Activated naive CD8-positive, alpha-beta T cell treated with anti-CD3 and anti-CD28 coated beads, Interleukin-2, amount 50 U/mL, for 24 hours (primary cell): ENCODE measurements around the gene CCDC93.
"Not testable (repeated sequence)": the region's sequence is repeated elsewhere in the genome, so short reads cannot be mapped to it uniquely, and the experiment has no call there.

Experiments
- ATAC-seq: fragments of 150-1000 bp; cut with Tn5 transposase; one replicate; pipeline ENCODE4 v1.10.0; 2021
- DNase-seq: peaks from one replicate; pipeline ENCODE4 v3.0.0; 2021
- H3K27ac Mint-ChIP-seq: one replicate; pipeline ENCODE4 v1.8.0; 2021; ENCODE audit warnings: mild to moderate bottlenecking, mixed read lengths
- H3K27me3 Mint-ChIP-seq: one replicate; pipeline ENCODE4 v1.8.0; 2021; ENCODE audit warnings: mixed read lengths
- H3K36me3 Mint-ChIP-seq: one replicate; pipeline ENCODE4 v1.8.0; 2021; ENCODE audit warnings: low read depth, mixed read lengths
- H3K4me1 Mint-ChIP-seq: one replicate; pipeline ENCODE4 v1.8.0; 2021; ENCODE audit warnings: mixed read lengths
- H3K4me3 Mint-ChIP-seq: one replicate; pipeline ENCODE4 v1.8.0; 2021; ENCODE audit warnings: mild to moderate bottlenecking, moderate library complexity, mixed read lengths
- H3K9me3 Mint-ChIP-seq: one replicate; pipeline ENCODE4 v1.8.0; 2021; ENCODE audit warnings: mixed read lengths

Gene CCDC93

DNA sequence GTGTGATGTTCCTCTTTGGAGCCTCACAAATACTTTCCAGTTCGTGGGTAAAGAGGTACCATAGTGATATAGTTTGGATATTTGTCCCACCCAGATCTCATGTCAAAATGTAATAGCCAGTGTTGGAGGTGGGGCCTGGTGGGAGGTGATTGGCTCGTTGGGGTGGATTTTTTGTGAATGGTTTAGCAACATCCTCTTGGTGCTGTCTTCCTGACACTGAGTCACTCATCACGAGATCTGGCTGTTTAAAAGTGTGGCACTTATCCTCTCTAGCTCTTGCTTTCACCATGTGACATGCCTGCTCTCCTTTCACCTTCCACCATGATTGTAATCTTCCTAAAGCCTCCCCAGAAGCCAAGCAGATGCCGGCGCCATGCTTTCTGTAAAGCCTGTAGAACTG is 3.0 kb upstream of the CCDC93 start:
- Mint-ChIP-seq H3K27me3 (peaks cover 2% of the 10 kb centered on the region), H3K4me1 (peaks cover 25% of the 10 kb centered on the region), H3K36me3 (no peaks in the 10 kb centered on the region), H3K9me3 (no peaks in the 10 kb centered on the region), H3K27ac (no peak overlapping the region), H3K4me3 (no peak overlapping the region)
- DNase-seq (no peak), ATAC-seq (no peak)

DNA sequence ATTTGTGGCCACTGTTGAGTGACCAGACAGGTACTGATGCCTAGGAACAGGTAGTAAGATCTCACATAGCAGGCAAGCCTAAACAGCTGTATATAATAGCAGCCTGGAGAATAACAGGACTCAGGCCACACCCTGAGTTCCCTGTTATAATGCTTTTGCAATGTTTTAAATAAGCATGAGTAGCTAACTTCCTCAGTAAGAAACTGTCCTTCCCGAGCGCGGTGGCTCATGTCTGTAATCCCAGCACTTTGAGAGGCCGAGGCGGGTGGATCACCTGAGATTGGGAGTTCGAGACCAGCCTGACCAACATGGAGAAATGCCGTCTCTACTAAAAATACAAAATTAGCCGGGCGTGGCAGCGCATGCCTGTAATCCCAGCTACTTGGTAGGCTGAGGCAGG is 1.9 kb upstream of the CCDC93 start:
- not testable (repeated sequence) for DNase-seq, H3K27me3 Mint-ChIP-seq, H3K36me3 Mint-ChIP-seq, H3K9me3 Mint-ChIP-seq, H3K27ac Mint-ChIP-seq, H3K4me3 Mint-ChIP-seq, ATAC-seq
- H3K4me1 Mint-ChIP-seq = peaks cover 32% of the 10 kb centered on the region

DNA sequence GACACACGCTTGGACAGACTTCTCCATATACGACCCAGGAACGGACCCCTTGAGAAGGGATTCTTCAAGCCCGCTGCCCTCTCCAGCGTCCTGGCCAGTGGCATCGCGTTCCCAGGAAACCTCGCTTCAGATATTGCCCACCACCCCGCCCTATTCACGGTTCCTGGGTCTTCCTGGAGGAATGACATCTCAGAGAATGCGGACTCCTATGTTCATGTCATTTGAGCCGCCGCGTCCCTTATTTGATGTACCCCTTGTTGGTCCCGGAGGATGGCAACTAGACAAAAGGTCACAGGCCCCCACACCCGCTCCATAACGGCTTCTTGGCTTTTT is 588 bp upstream of the CCDC93 start:
- H3K4me3 Mint-ChIP-seq = peak overlapping the region; percentile 90
- H3K4me1 Mint-ChIP-seq = peaks cover 38% of the 10 kb centered on the region

DNA sequence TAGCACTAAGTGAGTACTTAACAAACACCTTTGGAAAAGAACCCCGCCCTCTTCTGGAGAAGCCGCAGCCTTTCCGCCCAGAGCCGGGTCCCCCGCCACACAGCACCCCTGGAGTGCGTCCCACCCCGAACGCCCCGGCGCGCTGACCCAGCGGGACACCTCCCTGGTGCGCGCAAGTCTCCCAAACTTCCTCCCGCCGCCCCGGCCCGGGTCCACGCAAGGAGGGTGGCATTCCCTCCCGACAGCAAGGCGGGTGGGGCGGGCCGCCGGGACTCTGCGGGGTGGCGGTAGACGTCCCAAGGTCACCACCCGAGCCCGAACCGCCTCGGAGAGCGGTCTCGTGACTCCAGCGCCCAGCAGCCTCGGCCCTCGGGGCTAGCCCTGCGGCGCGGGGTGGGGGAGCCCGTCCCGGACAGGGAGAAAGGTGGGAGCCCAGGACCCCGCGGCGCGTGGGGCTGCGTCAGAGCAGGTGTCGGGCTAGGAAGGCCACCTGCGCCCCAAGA is 598 bp downstream of the CCDC93 start:
- H3K4me1 Mint-ChIP-seq = peaks cover 38% of the 10 kb centered on the region
- H3K27me3 Mint-ChIP-seq = no peaks in the 10 kb centered on the region
- no peak overlapping the region for H3K27ac Mint-ChIP-seq
- H3K4me3 Mint-ChIP-seq = peak overlapping the region; percentile 90
- peak; percentile 30 for ATAC-seq
- DNase-seq = peak; percentile 44
- H3K36me3 Mint-ChIP-seq = peaks cover 10% of the 10 kb centered on the region
- no peaks in the 10 kb centered on the region for H3K9me3 Mint-ChIP-seq

More for the DNA sequence above, 588 bp upstream of the CCDC93 start:
- H3K36me3 Mint-ChIP-seq = peaks cover 6% of the 10 kb centered on the region
- DNase-seq (no peak), ATAC-seq (no peak)
- no peaks in the 10 kb centered on the region for H3K27me3 Mint-ChIP-seq
- H3K9me3 Mint-ChIP-seq = no peaks in the 10 kb centered on the region
- peak overlapping the region; percentile 68 for H3K27ac Mint-ChIP-seq

DNA sequence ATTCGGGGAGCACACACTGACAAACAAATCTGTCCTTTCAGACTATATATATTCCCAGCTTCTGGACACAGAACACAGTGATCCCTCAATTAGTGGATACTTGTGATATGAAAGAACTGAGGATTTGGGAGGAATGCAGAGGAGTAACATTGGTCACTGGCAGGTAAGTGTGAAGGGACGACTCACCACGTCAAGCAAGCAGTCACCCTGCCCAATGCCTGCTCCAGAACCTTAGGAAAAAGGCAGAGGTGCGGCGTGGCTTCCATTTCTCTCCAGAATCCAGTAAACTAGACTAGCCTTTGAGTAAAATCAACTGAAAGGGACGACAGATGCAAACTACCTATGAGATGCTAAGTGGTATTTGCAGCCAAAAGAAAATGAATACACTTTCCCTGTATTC is 1.1 kb downstream of the CCDC93 start:
- Mint-ChIP-seq H3K4me1 (peaks cover 38% of the 10 kb centered on the region), H3K27ac (no peak overlapping the region), H3K9me3 (no peaks in the 10 kb centered on the region), H3K36me3 (peaks cover 14% of the 10 kb centered on the region), H3K27me3 (no peaks in the 10 kb centered on the region), H3K4me3 (peak overlapping the region; percentile 90)
- DNase-seq (no peak), ATAC-seq (no peak)

DNA sequence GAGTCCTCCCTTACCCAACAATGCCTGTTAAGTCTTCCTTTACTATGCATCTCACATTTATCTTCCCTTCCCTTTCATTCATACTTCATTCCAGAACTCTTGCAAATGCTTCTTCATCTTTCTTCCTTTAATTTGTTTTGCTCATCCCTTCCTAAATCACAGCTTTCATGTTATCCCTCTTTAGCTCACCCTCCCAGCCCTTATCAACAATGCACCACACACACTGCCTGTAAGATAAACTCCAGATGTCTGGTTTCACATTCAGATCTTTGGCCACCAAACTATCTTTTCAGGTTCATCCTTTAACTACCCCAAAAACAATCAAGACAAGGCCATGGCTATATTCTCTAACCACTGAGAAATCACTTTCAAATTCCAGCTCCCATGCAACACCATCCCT is 3.4 kb downstream of the CCDC93 start:
- no peak overlapping the region for H3K27ac Mint-ChIP-seq
- no peak for DNase-seq
- no peak overlapping the region for H3K4me3 Mint-ChIP-seq

DNA sequence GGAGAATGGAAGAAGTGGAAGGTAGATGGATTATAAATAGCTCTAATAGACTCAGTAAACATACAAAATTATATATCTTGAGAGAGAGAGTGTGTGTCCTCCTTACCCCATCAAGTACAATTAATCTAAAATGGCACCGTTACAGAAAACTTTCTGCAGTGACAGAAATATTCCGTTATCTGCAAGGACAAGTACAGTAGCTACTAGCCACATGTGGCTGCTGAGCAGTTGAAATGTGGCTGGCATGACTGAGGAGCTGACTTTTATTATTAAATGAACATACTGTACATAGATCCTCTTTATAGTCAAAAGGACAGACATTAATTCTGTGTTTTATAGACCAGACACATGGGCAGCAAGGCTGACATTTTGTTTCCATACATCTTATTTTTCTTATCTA is 7.0 kb downstream of the CCDC93 start:
- Mint-ChIP-seq H3K4me3 (no peak overlapping the region), H3K27me3 (no peaks in the 10 kb centered on the region), H3K36me3 (peaks cover 41% of the 10 kb centered on the region), H3K4me1 (peaks cover 20% of the 10 kb centered on the region), H3K27ac (no peak overlapping the region), H3K9me3 (no peaks in the 10 kb centered on the region)
- ATAC-seq (no peak), DNase-seq (no peak)

More for the DNA sequence above, 3.4 kb downstream of the CCDC93 start:
- no peaks in the 10 kb centered on the region for H3K27me3 Mint-ChIP-seq
- peaks cover 31% of the 10 kb centered on the region for H3K36me3 Mint-ChIP-seq
- H3K4me1 Mint-ChIP-seq = peaks cover 39% of the 10 kb centered on the region
- no peaks in the 10 kb centered on the region for H3K9me3 Mint-ChIP-seq
- ATAC-seq = no peak

DNA sequence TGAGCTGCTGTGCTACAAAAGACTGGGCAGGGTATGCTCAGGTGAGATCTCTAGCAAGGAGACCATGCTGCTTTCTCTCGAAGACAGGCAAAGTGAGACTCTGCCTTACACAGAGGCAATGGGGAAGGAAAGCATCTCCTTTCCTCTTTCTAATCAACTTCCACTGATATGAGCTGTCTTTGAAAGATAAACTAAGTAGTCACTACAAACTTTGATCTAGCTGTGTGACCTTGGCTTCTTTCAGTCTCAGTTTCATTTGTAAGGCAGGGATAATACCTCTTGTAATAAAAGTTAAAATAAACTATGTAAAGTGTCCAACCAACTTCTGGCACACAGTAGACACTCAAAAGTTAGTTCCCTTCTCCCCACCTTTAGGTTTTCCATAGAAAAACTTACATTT is 7.5 kb downstream of the CCDC93 start:
- Mint-ChIP-seq H3K27me3 (no peaks in the 10 kb centered on the region), H3K27ac (no peak overlapping the region), H3K9me3 (no peaks in the 10 kb centered on the region), H3K4me1 (peaks cover 15% of the 10 kb centered on the region), H3K36me3 (peaks cover 42% of the 10 kb centered on the region), H3K4me3 (no peak overlapping the region)
- DNase-seq = no peak
- ATAC-seq = no peak

DNA sequence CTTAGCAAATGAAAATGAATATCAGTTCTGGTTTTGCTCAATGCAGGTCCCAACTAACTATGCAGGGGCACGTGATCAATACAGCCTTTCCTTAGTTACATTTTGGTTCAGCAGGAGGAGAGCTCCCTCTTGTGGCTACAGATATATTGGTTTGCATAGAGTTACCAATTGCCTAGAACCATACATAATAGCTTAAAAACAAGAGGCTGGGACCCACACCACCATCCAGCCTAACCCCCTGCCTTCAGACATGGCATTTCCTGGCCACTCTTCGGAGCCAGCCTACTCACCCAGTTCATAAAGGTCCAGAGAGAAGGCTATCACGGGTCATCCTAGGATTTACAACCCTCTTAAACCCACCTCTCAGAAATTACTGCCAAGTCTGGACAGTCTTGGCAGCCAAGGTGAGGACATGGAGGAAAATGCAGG is 10.5 kb downstream of the CCDC93 start:
- Mint-ChIP-seq H3K4me1 (peaks cover 10% of the 10 kb centered on the region), H3K36me3 (peaks cover 49% of the 10 kb centered on the region), H3K27ac (no peak overlapping the region), H3K27me3 (no peaks in the 10 kb centered on the region), H3K4me3 (no peak overlapping the region), H3K9me3 (no peaks in the 10 kb centered on the region)
- DNase-seq (peak; percentile 28), ATAC-seq (peak; percentile 90)

DNA sequence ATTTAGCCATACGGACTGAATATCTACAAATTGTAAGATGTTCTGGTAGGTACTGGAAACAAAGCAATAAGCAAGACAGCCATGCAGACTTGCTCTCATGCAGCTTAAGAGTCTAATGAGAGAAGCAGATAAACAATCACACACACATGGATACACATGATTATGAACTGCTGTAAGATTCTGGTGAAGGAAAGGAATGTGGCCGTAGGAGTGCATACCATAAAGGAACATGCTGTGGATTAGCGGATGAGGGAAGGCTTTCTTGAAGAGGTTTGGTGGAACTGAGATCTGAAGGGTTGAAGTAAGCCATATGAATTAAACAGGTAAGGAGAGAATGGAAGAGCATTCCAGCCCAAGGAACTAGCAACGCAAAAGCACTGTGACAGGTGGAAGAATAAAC is 13.8 kb downstream of the CCDC93 start:
- H3K36me3 Mint-ChIP-seq = peaks cover 39% of the 10 kb centered on the region

DNA sequence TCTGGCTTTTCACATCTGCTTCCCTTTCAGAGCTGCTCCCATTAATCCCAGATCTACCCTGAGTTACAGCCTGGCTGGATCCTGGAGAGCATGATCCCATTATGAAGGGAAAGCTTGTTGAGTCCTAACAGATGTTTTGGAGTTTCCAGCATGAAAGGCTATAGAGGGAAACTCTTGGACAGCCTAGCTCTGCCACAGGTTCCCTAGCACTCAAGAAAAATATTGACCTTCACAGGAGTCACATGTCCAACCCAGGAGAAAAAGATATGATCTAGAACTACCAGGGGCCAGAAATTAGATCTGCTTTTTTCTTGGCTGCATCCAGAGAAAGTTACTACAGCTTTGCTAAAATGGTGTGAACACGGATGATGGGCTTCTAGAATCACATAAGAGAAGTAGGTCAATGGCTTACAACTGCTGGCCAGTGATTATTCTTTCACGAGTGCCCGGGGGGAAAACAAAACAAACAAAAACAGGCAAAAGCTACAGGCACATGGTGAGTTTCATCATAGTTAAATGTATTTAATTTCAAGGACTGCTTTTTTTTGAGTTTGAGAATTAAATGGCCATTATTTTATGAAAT is 15.9 kb downstream of the CCDC93 start:
- Mint-ChIP-seq H3K27me3 (no peaks in the 10 kb centered on the region), H3K4me3 (no peak overlapping the region), H3K27ac (no peak overlapping the region)

More for the DNA sequence above, 13.8 kb downstream of the CCDC93 start:
- H3K27ac Mint-ChIP-seq = no peak overlapping the region
- H3K27me3 Mint-ChIP-seq = no peaks in the 10 kb centered on the region
- no peak overlapping the region for H3K4me3 Mint-ChIP-seq
- ATAC-seq = no peak
- peaks cover 4% of the 10 kb centered on the region for H3K4me1 Mint-ChIP-seq
- no peaks in the 10 kb centered on the region for H3K9me3 Mint-ChIP-seq
- DNase-seq = no peak

DNA sequence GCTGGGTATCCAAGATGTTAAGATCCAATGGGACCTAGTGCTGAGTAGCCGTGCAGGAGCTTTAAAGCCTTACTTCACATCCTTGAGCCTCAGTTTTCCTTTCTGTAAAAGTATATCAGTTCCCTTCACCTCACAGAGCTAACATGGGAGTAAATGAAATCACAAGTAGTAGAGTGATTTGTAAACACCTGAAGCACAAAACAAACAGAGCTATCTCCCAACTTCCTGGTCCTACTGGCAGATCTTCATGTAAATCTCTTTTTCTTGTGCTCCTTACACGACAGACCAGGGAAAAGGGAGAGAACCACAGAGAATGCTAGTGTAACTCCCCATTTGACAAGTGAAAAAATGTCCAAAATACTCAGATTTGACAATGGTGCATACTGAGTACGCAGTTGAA is 17.3 kb downstream of the CCDC93 start:
- Mint-ChIP-seq H3K4me1 (peaks cover 2% of the 10 kb centered on the region), H3K4me3 (no peak overlapping the region), H3K27ac (no peak overlapping the region), H3K9me3 (no peaks in the 10 kb centered on the region), H3K36me3 (peaks cover 52% of the 10 kb centered on the region), H3K27me3 (no peaks in the 10 kb centered on the region)
- ATAC-seq (no peak), DNase-seq (no peak)

More for the DNA sequence above, 15.9 kb downstream of the CCDC93 start:
- peaks cover 2% of the 10 kb centered on the region for H3K4me1 Mint-ChIP-seq
- DNase-seq (no peak), ATAC-seq (no peak)
- peaks cover 47% of the 10 kb centered on the region for H3K36me3 Mint-ChIP-seq
- no peaks in the 10 kb centered on the region for H3K9me3 Mint-ChIP-seq

DNA sequence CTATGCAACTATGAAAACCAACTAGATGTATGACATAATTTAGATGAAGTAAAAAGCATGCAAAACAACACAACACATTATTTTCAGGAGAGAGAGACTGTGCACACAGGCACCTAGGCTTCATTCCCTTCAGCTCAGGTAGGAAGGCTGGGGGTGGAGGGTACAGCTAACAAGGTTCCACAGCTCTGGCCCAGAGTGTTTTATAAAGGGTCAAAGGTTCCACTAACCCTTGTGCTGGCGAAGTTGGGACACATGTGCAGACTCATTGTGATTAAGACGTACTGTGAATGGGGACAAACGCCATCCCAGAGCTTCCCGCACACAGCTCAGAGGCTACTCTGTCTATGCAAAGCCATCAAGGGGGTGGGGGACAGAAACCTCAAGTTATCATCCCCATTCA is 19.1 kb downstream of the CCDC93 start:
- DNase-seq (no peak), ATAC-seq (no peak)
- Mint-ChIP-seq H3K4me1 (peaks cover 4% of the 10 kb centered on the region), H3K4me3 (no peak overlapping the region), H3K9me3 (no peaks in the 10 kb centered on the region), H3K36me3 (peaks cover 55% of the 10 kb centered on the region), H3K27me3 (no peaks in the 10 kb centered on the region), H3K27ac (no peak overlapping the region)

DNA sequence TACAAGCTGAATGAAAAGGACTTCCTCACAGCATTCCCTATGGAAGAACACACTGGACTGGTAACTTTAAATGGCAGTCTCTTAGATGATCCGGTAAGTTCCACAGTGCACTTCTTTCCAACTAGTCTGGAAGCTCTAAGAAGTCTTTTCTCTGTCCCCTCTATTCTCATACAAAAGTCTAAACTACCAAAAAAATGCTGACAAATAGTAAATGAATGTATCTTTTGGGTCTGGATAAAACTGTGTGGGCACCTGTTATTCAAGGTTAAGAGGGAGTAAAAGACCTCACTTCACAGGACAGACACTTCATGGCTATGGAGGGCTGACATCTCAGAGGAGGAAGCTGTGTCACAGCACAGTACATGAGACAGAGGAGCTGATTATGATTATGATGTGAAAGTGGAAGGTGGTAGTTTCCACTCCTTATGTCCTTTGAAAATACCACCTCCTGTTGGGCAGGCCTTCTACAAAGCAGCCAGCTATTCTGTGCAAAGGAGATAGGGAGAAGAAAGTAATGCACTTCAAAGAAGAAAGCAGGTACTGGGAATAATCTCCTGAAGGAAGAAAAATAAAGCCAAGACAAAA is 23.9 kb downstream of the CCDC93 start:
- H3K27ac Mint-ChIP-seq = no peak overlapping the region
- no peaks in the 10 kb centered on the region for H3K27me3 Mint-ChIP-seq
- H3K36me3 Mint-ChIP-seq = peaks cover 49% of the 10 kb centered on the region

DNA sequence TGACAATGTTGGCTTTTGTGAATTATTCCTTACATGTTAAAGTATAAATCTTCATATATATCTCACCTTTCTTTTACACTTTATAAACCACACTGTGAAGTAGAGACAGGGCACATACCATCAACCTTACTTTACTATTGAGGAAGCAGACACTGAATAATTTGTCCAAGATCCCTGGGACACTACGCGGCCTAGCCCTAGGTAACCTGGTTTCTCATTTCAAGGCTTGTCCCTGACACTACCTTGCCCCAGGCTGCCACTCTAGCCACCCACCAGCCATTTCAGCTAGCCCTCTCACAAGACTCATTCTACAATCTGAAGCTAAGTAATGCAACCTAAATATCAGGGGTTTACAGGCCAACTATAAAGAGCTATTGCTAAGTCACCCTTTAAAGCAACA is 26.7 kb downstream of the CCDC93 start:
- H3K4me1 Mint-ChIP-seq = peaks cover 12% of the 10 kb centered on the region
- peaks cover 46% of the 10 kb centered on the region for H3K36me3 Mint-ChIP-seq
- DNase-seq (no peak), ATAC-seq (no peak)
- H3K27me3 Mint-ChIP-seq = no peaks in the 10 kb centered on the region
- H3K27ac Mint-ChIP-seq = no peak overlapping the region
- H3K9me3 Mint-ChIP-seq = no peaks in the 10 kb centered on the region
- H3K4me3 Mint-ChIP-seq = no peak overlapping the region

More for the DNA sequence above, 23.9 kb downstream of the CCDC93 start:
- no peak overlapping the region for H3K4me3 Mint-ChIP-seq
- no peak for ATAC-seq
- peaks cover 12% of the 10 kb centered on the region for H3K4me1 Mint-ChIP-seq
- no peaks in the 10 kb centered on the region for H3K9me3 Mint-ChIP-seq
- no peak for DNase-seq
